Measurements from ENCODE around the gene GUCY1A1.
A peak's percentile ranks its signal among the peaks of the same experiment; 100 is the strongest.

The GUCY1A1 gene

DNA sequence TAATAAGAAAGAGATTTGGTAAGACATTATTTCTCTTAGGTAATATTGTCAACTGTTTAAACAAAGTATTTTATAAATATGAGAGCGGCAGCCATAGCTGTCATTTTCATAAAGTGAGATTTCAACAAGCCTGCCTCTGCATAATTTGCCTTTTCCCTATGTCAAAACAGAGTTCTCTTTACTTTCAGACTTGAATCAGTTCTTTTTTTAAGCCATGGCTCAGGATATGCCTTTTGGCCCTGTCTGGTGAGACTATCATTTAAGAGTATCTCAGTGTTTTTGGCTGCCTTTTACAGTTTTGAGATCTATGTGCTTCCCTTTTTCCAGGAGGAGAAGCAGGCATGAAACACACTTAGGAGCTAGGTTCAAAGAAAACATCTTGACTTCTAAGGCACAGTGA, 7.5 kb upstream of the GUCY1A1 start:
- DNase-seq: no peak

- no peak for DNase-seq
Measured at GRCh38 chr4:155660436-155660835, 6.2 kb upstream of the GUCY1A1 start.

DNA sequence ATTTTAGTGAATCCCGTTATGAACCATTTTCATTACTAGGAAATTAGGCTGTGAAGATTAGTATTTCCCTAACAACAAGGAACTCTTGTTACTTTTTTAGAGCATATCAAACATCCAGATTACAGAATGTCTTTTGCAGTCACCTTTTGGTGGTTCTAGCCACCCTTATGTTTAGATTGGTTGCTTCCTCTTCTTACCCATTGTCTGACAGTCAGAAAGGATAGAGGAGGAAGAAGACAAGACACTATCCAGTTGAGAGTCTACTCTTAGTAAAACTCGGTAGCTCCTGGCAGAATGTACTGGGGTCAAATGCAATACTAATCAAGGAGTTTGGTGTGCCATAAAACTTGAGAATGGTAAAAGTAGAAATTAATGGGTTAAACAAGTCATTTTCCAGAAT, 1.6 kb upstream of the GUCY1A1 start:
- DNase-seq: no peak

- peak in 46 of 56 donors; percentile 2 to 69 (median 40) for DNase-seq
Measured at GRCh38 chr4:155667222-155667567, 547 bp downstream of the GUCY1A1 start.

GRCh38 chr4:155667568-155668511, 1.2 kb downstream of the GUCY1A1 start:
- DNase-seq: peak in 42 of 56 donors; percentile 1 to 69 (median 32)

- no peak for DNase-seq
Measured at GRCh38 chr4:155668707-155669220, 2.1 kb downstream of the GUCY1A1 start.

DNA sequence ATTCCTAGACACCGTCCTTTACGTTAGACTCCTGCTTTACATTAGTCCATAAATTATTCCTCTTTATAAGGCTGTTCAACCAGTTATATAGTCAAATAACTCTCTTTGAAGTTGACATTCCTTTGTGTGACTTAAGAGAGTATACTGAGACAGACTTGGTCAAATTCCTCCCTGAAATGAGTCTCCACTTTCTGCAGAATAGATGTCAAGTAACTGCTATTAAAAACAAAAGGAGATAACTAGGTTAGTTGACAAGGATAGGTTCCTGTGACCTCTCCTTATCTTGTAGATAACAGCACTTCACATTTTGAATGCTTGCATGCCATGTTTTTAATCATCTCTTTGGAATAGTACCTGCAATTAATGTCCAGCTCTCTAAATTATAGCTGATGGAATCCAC, 5.7 kb downstream of the GUCY1A1 start:
- DNase-seq: no peak

GRCh38 chr4:155673453-155673979, 6.9 kb downstream of the GUCY1A1 start:
- DNase-seq: no peak

DNA sequence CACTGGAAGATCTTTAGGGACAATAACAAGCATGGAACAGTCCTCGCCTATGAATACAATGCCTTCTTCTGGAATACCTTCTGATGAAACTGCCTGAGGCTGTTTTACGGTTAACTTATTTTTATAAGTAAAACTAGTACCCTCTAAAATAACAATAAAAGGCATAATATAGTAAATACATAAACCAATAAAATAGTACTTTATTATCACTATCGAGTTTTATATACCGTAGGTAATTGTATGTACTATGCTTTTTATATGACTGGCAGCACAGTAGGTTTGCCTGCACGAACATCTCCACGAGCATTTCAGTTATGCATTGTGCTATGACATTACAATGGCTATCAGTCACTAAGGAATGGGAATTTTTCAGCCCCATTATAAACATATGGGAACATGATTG, 8.0 kb downstream of the GUCY1A1 start:
- DNase-seq: no peak

- no peak for DNase-seq
Measured at GRCh38 chr4:155675709-155676429, 9.2 kb downstream of the GUCY1A1 start.

DNA sequence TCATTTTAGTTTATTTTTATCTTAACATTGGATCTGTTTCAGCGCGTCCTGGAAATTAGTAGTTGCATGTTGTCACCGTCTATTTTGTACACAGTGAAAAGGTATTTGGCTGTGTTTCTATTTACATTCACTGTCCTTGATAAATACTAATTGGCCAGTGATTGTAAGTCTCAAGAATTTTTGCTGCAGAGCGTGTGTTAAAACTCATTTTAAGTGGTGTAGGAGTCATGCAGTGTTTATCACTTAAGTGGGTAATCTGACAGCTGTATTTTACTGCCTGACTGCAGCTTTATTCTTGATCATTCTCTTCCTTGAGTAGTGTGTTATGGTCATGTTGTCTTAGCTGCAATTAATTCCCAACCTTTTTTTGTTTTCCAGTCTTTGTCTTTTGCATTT, 9.8 kb downstream of the GUCY1A1 start:
- DNase-seq: no peak

DNA sequence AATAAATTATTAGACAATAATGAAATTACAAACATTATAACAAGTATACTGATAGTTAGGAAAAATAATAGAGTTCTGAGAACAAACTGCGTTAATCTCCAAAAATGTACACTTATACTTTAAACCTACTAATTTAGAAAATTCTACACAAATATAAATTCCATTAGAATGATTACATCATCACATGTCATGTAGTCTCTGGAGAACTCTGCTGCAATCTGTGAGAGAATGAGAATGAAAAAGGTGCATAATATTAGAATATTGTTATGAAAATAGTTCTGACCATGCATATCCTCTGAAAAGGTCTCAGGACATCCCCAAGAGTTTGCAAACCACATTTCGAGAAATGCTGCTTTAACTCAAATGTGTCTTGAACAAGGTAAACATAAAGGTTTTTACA, 11.4 kb downstream of the GUCY1A1 start:
- DNase-seq: no peak

DNA sequence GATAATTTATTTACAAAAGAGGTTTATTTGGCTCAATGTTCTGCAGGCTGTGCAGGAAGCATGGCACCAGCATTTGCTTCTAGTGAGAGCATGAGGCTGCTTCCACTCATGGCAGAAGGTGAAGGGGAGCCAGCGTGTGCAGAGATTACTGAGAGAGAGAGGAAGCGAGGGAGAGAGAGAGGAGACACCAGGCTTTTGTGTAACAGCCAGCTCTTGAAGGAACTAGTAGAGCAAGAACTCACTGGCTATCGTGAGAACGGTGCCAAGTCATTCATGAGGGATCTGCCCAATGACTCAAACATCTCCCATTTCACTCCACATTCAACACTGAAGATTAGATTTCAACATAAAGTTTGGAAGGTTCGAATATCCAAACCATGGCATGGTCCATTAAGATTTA, 12.7 kb downstream of the GUCY1A1 start:
- DNase-seq: no peak

GRCh38 chr4:155681886-155682285, 15.2 kb downstream of the GUCY1A1 start:
- DNase-seq: no peak

DNA sequence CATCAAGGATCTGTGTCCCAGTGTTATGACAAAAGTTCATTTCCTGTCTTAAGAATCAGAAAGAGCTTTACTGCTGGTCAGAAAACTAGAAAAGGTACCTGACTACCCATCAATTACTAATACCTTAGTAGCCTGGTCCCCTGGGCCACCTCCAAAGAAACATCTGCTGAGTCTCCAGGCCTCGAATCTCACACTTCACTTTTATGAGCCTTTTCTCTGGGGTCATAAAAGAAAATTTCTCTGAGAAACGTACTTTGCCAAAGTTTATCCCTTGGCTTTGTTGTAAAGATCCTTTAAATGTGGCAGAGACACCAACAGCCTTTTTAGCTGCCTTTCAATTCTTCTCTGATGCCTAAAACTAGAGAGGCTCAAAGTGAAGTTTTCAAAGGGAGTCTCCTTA, 17.8 kb downstream of the GUCY1A1 start:
- DNase-seq: no peak

DNA sequence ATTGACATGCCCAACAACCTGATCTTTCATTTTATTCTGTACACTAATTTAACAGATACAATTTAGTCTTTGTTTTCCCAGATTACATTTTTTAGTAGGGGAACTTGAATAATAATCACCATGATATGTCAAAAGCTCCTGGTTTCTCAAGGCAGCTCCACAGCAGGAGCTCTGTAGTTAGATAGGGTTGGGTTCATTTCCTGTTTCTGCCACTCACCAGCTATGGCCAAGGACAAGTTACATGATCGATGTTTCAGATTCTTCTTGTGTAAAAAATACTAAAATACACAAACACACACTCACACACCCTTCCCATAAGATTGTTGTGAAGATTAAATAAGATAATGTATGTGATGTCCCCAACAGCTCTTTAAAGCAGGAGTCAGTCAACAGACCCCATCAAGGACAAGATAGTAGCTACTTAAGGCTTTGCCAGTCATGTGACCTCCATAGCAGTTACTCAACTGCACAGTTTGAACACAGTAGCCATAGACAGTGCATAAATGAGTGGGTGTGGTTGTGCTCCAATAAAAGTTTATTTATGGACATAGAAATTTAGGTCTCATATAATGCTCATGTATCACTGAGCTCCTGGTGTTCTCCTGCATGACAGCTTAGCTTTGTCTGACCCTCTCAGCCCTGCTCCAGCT, 18.4 kb downstream of the GUCY1A1 start:
- no peak for DNase-seq

DNA sequence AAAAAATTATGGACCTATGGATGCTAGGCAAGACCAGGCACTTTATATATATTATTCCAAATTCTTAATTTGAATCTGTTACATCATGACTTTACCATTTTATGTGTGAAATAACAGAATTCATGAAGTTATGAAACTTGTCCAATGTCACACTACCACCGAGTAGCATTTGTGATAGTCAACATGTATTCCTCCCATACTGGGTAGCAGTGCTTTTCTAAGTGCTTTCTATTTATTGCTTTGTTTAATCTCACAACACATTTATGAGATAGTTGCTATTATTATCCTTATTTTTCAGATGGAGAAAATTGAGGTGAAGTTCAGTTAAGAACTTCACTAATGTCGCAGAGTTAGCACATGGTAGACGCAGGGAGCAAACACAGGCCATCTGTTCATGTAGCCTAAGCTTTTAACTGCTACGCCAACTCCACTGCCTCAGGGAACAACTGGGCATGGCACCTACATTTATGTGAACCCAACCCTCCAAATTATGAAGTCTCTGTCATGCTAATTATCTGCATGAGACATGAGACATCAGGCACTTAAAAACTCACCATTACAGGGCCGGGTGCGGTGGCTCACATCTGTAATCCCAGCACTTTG, 20.8 kb downstream of the GUCY1A1 start:
- no peak for DNase-seq

DNA sequence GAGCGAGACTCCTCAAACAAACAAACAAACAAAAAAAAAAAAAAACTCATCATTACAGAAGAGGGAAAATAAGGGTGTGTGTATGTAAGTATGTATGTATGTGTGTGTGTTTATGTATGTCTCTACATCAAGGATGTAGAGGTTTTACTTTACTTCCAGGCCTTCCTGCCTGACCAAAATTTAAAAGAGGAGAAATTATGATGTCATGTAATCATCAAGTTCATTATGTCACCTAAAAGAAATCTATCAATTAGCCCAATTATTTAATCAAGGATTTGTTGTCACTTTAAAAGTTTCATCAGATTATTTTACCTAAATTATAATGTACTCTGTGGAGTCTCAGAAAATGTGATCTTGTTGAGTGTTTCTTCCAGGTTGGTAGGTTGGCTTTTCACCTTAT, 21.6 kb downstream of the GUCY1A1 start:
- no peak for DNase-seq

GRCh38 chr4:155688860-155689259, 22.2 kb downstream of the GUCY1A1 start:
- no peak for DNase-seq

GRCh38 chr4:155690044-155690837, 23.6 kb downstream of the GUCY1A1 start:
- DNase-seq: no peak

Measured in nucleus accumbens (tissue), 56 donors.